Smooth muscle cell (in vitro differentiated cells): Measurements from ENCODE around the gene SP7. TPM values are rescaled to one million over a fixed set of nuclear protein-coding genes. Genes with fewer than 3 reads are reported as not detected.

Experiments
- DNase-seq: peaks from one replicate; lab custom pipeline; 2025; ENCODE audit not compliant: unreplicated experiment; lab: John Stamatoyannopoulos, UW
- H2AFZ ChIP-seq: fragments of 200-600 bp; sonication (generic); 2 replicates; pipeline ENCODE4 v1.6.0; 2016; ENCODE audit warnings: antibody characterized with exemption, low read depth, mild to moderate bottlenecking
- H3F3A ChIP-seq: fragments of 200-600 bp; sonication (generic); 2 replicates; pipeline ENCODE4 v1.6.0; 2017; ENCODE audit warnings: antibody characterized with exemption, low read depth
- H3K27ac ChIP-seq: fragments of 200-600 bp; sonication (generic); 2 replicates; pipeline ENCODE4 v1.5.1; 2016; ENCODE audit warnings: low read depth, mild to moderate bottlenecking
- H3K27me3 ChIP-seq: fragments of 200-600 bp; sonication (generic); 2 replicates; pipeline ENCODE4 v1.6.1; 2016; ENCODE audit warnings: low read depth, mild to moderate bottlenecking
- H3K36me3 ChIP-seq: fragments of 200-600 bp; sonication (generic); 2 replicates; pipeline ENCODE4 v1.5.1; 2016; ENCODE audit warnings: low read depth
- H3K4me1 ChIP-seq: fragments of 200-600 bp; sonication (generic); 2 replicates; pipeline ENCODE4 v1.5.1; 2016; ENCODE audit warnings: low read depth
- H3K4me2 ChIP-seq: fragments of 200-600 bp; sonication (generic); 2 replicates; pipeline ENCODE4 v1.6.0; 2016; ENCODE audit warnings: mild to moderate bottlenecking
- H3K4me3 ChIP-seq: fragments of 200-600 bp; sonication (generic); 2 replicates; pipeline ENCODE4 v1.5.1; 2016; ENCODE audit warnings: mild to moderate bottlenecking
- H3K79me2 ChIP-seq: fragments of 200-600 bp; sonication (generic); 2 replicates; pipeline ENCODE4 v1.6.0; 2016; ENCODE audit warnings: low read depth, mild to moderate bottlenecking
- H3K9ac ChIP-seq: fragments of 200-600 bp; sonication (generic); 2 replicates; pipeline ENCODE4 v1.6.0; 2016; ENCODE audit warnings: low read depth
- H3K9me3 ChIP-seq: fragments of 200-600 bp; sonication (generic); replicated peaks from 2 replicates; pipeline ENCODE4 v1.5.1; 2016; ENCODE audit warnings: low read depth
- H4K20me1 ChIP-seq: fragments of 200-600 bp; sonication (generic); 2 replicates; pipeline ENCODE4 v1.6.0; 2016; ENCODE audit warnings: low read depth
- CTCF ChIP-seq: fragments of 200-600 bp; sonication (generic); IDR thresholded peaks from 2 replicates; pipeline ENCODE4 v1.5.1; 2017; ENCODE audit warnings: borderline replicate concordance, mild to moderate bottlenecking, antibody characterized with exemption; ENCODE audit not compliant: insufficient read depth, poor library complexity, severe bottlenecking
- whole genome bisulfite sequencing: methylation state at CpG from one replicate; pipeline ENCODE4 v1.1.7; 2016; ENCODE audit warnings: low lambda C conversion rate; 5-methylcytosine and 5-hydroxymethylcytosine counted together
- polyA plus RNA-seq: library from polyadenylated mRNA; unstranded; fragments of >200 nt; fragmentation: Nextera tagmentation; extraction: Ambion mirVana; gene quantifications from 2 replicates; pipeline ENCODE4 v1.2.1, GENCODE V29; 2016
- total RNA-seq: library from RNA; depleted of rRNA; stranded (reverse); fragments of >200 nt; gene quantifications from 2 replicates; pipeline ENCODE4 v1.2.3, GENCODE V29; 2014

SP7 gene
- total and polyA plus RNA-seq, 2 experiments from 2014 or later, result 0.04 TPM; not detected in 1

GRCh38 chr12:53279888-53280498, 56.2 kb downstream of the SP7 start:
- Histone ChIP-seq H4K20me1 (no peaks in the 10 kb centered on the region), H3K9ac (no peak overlapping the region), H3K4me1 (no peaks in the 10 kb centered on the region), H3K9me3 (no peaks in the 10 kb centered on the region), H3K79me2 (no peaks in the 10 kb centered on the region), H3F3A (no peaks in the 10 kb centered on the region), H3K27ac (no peak overlapping the region), H3K4me2 (no peak overlapping the region), H3K36me3 (no peaks in the 10 kb centered on the region), H3K4me3 (no peak overlapping the region), H3K27me3 (no peaks in the 10 kb centered on the region), H2AFZ (no peak overlapping the region)
- WGBS, result 96% methylated on average over 9 of the region's 9 CpGs
- TF ChIP-seq CTCF, result no peak
- no peak for DNase-seq

- DNase-seq, result no peak
- H3K9ac ChIP-seq, result no peak overlapping the region
- H3K4me3 ChIP-seq, result no peak overlapping the region
- 94% methylated on average over 3 of the region's 3 CpGs for WGBS
- H2AFZ ChIP-seq, result no peak overlapping the region
- no peaks in the 10 kb centered on the region for H3K79me2 ChIP-seq
- no peak overlapping the region for H3K4me2 ChIP-seq
- H3F3A ChIP-seq, result no peaks in the 10 kb centered on the region
- no peaks in the 10 kb centered on the region for H3K9me3 ChIP-seq
- no peaks in the 10 kb centered on the region for H3K27me3 ChIP-seq
- no peaks in the 10 kb centered on the region for H3K36me3 ChIP-seq
- no peak for TF ChIP-seq CTCF
- H4K20me1 ChIP-seq, result no peaks in the 10 kb centered on the region
- H3K4me1 ChIP-seq, result no peaks in the 10 kb centered on the region
- no peak overlapping the region for H3K27ac ChIP-seq
Observed at GRCh38 chr12:53279283-53279869, 56.8 kb downstream of the SP7 start.

- Histone ChIP-seq H3K79me2 (no peaks in the 10 kb centered on the region), H3K4me2 (no peak overlapping the region), H3F3A (no peaks in the 10 kb centered on the region), H3K4me1 (no peaks in the 10 kb centered on the region), H3K27ac (no peak overlapping the region), H3K9me3 (no peaks in the 10 kb centered on the region), H3K4me3 (no peak overlapping the region), H4K20me1 (no peaks in the 10 kb centered on the region), H3K9ac (no peak overlapping the region), H3K36me3 (no peaks in the 10 kb centered on the region), H2AFZ (no peak overlapping the region), H3K27me3 (no peaks in the 10 kb centered on the region)
- TF ChIP-seq CTCF, result no peak
- no peak for DNase-seq
- 91% methylated on average over 9 of the region's 9 CpGs for WGBS
Observed at GRCh38 chr12:53277981-53278380, 58.2 kb downstream of the SP7 start.

Other genes with a start within 250 kb of the SP7 start
- gene IGFBP6, start 238.7 kb downstream of the SP7 start, total RNA-seq, result 22.6 and 22.7 TPM in 2 replicates
- gene IGFBP6, start 238.7 kb downstream of the SP7 start, polyA plus RNA-seq, result 94.4 and 102 TPM in 2 replicates
- gene SOAT2, start 232.9 kb downstream of the SP7 start, total RNA-seq, result not detected in 2 replicates
- not detected in 2 replicates for gene SOAT2, start 232.9 kb downstream of the SP7 start, polyA plus RNA-seq
- gene ZNF740, start 155.6 kb downstream of the SP7 start, total RNA-seq, result 5.2 and 7.6 TPM in 2 replicates
- gene ZNF740, start 155.6 kb downstream of the SP7 start, polyA plus RNA-seq, result 1.0 and 3.1 TPM in 2 replicates
- gene CSAD, start 155.4 kb downstream of the SP7 start, total RNA-seq, result 9.0 and 10.6 TPM in 2 replicates
- 4.8 and 11.8 TPM in 2 replicates for gene CSAD, start 155.4 kb downstream of the SP7 start, polyA plus RNA-seq
- gene ITGB7, start 129.1 kb downstream of the SP7 start, total RNA-seq, result 5.8 TPM in 1 of 2 replicates, not detected in the other
- gene ITGB7, start 129.1 kb downstream of the SP7 start, polyA plus RNA-seq, result 1.5 TPM in 1 of 2 replicates, not detected in the other
- gene RARG, start 104.1 kb downstream of the SP7 start, total RNA-seq, result 19.9 and 21.8 TPM in 2 replicates
- 31.3 and 32.9 TPM in 2 replicates for gene RARG, start 104.1 kb downstream of the SP7 start, polyA plus RNA-seq
- gene ESPL1, start 68.1 kb downstream of the SP7 start, total RNA-seq, result 3.1 and 4.7 TPM in 2 replicates
- gene ESPL1, start 68.1 kb downstream of the SP7 start, polyA plus RNA-seq, result 2.0 and 3.5 TPM in 2 replicates
- 416 and 464 TPM in 2 replicates for gene PFDN5, start 40.8 kb downstream of the SP7 start, total RNA-seq
- gene PFDN5, start 40.8 kb downstream of the SP7 start, polyA plus RNA-seq, result 523 and 540 TPM in 2 replicates
- gene MYG1, start 36.7 kb downstream of the SP7 start, total RNA-seq, result 30.8 and 39.1 TPM in 2 replicates
- gene MYG1, start 36.7 kb downstream of the SP7 start, polyA plus RNA-seq, result 56.9 and 60.9 TPM in 2 replicates
- 56.8 and 57.3 TPM in 2 replicates for gene AAAS, start 14.7 kb downstream of the SP7 start, total RNA-seq
- gene AAAS, start 14.7 kb downstream of the SP7 start, polyA plus RNA-seq, result 58.3 and 65.7 TPM in 2 replicates
- gene SP1, start 43.8 kb upstream of the SP7 start, total RNA-seq, result 48.6 and 51.5 TPM in 2 replicates
- gene SP1, start 43.8 kb upstream of the SP7 start, polyA plus RNA-seq, result 10.1 and 10.2 TPM in 2 replicates
- gene AMHR2, start 87.5 kb upstream of the SP7 start, total RNA-seq, result not detected in 2 replicates
- gene AMHR2, start 87.5 kb upstream of the SP7 start, polyA plus RNA-seq, result 0.49 TPM in 1 of 2 replicates, not detected in the other
- 45.7 and 65.3 TPM in 2 replicates for gene PRR13, start 105.4 kb upstream of the SP7 start, total RNA-seq
- 176 and 181 TPM in 2 replicates for gene PRR13, start 105.4 kb upstream of the SP7 start, polyA plus RNA-seq
- gene PCBP2, start 115.7 kb upstream of the SP7 start, total RNA-seq, result 229 and 306 TPM in 2 replicates
- gene PCBP2, start 115.7 kb upstream of the SP7 start, polyA plus RNA-seq, result 90.8 and 128 TPM in 2 replicates
- gene MAP3K12, start 163.1 kb upstream of the SP7 start, total RNA-seq, result 11.9 and 34.6 TPM in 2 replicates
- 15.1 and 25.3 TPM in 2 replicates for gene MAP3K12, start 163.1 kb upstream of the SP7 start, polyA plus RNA-seq
- gene TARBP2, start 164.9 kb upstream of the SP7 start, total RNA-seq, result 21.3 and 31.8 TPM in 2 replicates
- gene TARBP2, start 164.9 kb upstream of the SP7 start, polyA plus RNA-seq, result 47.5 and 60.3 TPM in 2 replicates
- gene NPFF, start 171.1 kb upstream of the SP7 start, total RNA-seq, result not detected in 2 replicates
- 0.38 and 2.6 TPM in 2 replicates for gene NPFF, start 171.1 kb upstream of the SP7 start, polyA plus RNA-seq